ENCODE results near the gene GSTM5.
"Not testable (repeated sequence)": the region's sequence is repeated elsewhere in the genome, so short reads cannot be mapped to it uniquely, and the experiment has no call there.

The GSTM5 gene

DNA sequence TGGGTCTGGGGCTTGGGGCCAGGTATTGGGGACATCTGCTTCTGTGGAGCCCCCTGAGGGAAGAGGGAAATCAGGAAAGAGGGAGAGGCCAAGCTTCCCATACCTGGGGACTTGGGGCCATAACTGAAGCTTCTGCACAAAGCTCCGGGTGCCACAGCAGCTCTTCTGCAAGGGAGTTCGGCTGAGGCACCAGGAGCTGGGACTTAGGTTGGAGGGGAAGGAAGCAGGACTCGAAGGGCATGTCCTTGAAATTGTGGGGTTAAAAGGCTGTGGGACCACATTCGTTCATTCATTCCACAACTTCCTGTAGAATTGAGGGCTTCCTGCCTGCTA, 53.4 kb downstream of the GSTM5 start:
- TF ChIP-seq ZFX (IDR thresholded peaks at IDR 0.05): no peak
- no peak overlapping the region for H3K27ac ChIP-seq

DNA sequence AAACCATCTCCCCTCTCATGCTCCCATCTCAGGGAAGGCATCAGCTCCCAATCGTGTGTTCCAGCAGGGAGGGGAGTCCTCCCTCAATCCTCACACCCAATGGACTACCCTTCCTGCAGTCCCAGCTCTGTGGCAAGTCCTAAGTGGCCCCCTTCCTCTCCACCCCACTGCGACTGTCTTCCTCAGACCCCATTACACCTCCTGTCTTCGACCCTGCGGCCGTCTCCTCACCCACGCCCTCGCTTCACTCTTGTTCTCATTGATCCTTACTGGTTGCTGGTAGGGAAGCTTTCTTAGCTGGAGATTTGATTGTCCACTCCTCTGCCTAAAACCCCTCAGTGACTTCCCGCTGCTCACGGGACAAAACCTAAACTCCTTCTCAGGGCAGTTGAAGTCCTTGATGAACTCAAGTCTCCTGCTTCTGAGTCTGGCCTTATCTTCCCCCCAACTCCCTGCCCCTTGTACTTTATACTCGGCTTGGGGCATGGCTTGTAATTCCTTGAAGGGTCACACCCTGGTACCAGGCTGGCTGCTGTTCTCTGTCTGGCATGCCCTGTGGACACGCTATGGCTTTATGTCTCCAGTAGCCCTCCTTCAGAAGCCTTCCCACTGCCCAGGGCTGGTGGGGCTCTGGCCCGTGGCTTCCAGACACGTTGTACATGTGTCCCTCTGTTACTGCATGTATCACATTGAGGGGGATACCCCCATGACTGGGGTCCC, 54.0 kb downstream of the GSTM5 start:
- no peak for TF ChIP-seq ZFX (IDR thresholded peaks at IDR 0.05)
- no peak for TF ChIP-seq CTCF (conservative IDR thresholded peaks at IDR 0.05)
- H3K27ac ChIP-seq: no peak overlapping the region

DNA sequence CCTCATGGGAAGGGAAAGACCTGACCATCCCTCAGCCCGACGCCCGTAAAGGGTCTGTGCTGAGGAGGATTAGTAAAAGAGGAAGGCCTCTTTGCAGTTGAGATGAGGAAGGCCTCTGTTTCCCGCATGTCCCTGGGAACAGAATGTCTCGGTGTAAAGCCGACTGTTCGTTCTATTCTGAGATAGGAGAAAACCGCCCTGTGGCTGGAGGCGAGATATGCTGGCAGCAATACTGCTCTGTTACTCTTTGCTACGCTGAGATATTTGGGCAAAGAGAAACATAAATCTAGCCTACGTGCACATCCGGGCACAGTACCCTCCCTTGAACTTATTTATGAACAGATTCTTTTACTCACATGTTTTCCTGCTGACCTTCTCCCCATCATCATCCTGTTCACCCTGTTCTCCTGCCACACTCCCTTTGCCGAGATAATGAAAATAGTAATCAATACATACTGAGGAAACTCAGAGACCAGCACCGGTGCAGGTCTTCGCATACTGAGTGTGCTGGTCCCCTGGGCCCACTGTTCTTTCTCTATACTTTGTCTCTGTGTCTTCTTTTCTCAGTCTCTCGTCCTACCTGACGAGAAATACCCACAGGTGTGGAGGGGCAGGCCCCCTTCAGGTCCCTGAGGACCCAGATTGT, 55.1 kb downstream of the GSTM5 start:
- not testable (repeated sequence) for H3K27ac ChIP-seq

Data from C4-2B (cell line).